Measurements from ENCODE around the gene RPIA. TPM values are rescaled to one million over a fixed set of nuclear protein-coding genes. Genes with fewer than 3 reads are reported as not detected.

Gene RPIA
- total RNA-seq, 2 donors from 2014 or later, result 8.2 to 12.2 TPM

GRCh38 chr2:88737385-88737784 is 45.9 kb downstream of the RPIA start:
- TF ChIP-seq POLR2A (IDR thresholded peaks at IDR 0.05), result no peak
- TF ChIP-seq POLR2AphosphoS5 (IDR thresholded peaks at IDR 0.05), result no peak
- TF ChIP-seq CTCF (IDR thresholded peaks at IDR 0.05), result no peak
- Histone ChIP-seq H3K4me3 (no peak overlapping the region), H3K4me1 (replicated peaks) (no peaks in the 10 kb centered on the region), H3K27ac (no peak overlapping the region), H3K9me3 (no peaks in the 10 kb centered on the region), H3K36me3 (no peaks in the 10 kb centered on the region), H3K27me3 (replicated peaks; ENCODE audit: insufficient read depth) (no peaks in the 10 kb centered on the region)
- DNase-seq (ENCODE audit: low spot score), result no peak
- 76% methylated on average over 4 of the region's 4 CpGs for WGBS
- intact Hi-C loops (cut with DNase I), result no loop called here

- no peaks in the 10 kb centered on the region for H3K4me1 ChIP-seq (replicated peaks)
- WGBS, result 86% methylated on average over 3 of the region's 3 CpGs
- H3K27ac ChIP-seq, result no peak overlapping the region
- H3K27me3 ChIP-seq (replicated peaks; ENCODE audit: insufficient read depth), result no peaks in the 10 kb centered on the region
- DNase-seq (ENCODE audit: low spot score), result no peak
- no peaks in the 10 kb centered on the region for H3K9me3 ChIP-seq
- intact Hi-C loops (cut with DNase I), result no loop called here
- H3K4me3 ChIP-seq, result no peak overlapping the region
- TF ChIP-seq CTCF (IDR thresholded peaks at IDR 0.05), result no peak
- TF ChIP-seq POLR2AphosphoS5 (IDR thresholded peaks at IDR 0.05), result no peak
- TF ChIP-seq POLR2A (IDR thresholded peaks at IDR 0.05), result no peak
- no peaks in the 10 kb centered on the region for H3K36me3 ChIP-seq
These were observed 46.8 kb downstream of the RPIA start for GRCh38 chr2:88738271-88738670.

GRCh38 chr2:88739985-88740600 is 48.6 kb downstream of the RPIA start:
- peak; percentile 34 for DNase-seq (ENCODE audit: low spot score)
- Histone ChIP-seq H3K36me3 (no peaks in the 10 kb centered on the region), H3K27me3 (replicated peaks; ENCODE audit: insufficient read depth) (no peaks in the 10 kb centered on the region), H3K4me3 (no peak overlapping the region), H3K4me1 (replicated peaks) (no peaks in the 10 kb centered on the region), H3K9me3 (no peaks in the 10 kb centered on the region), H3K27ac (no peak overlapping the region)
- TF ChIP-seq POLR2A (IDR thresholded peaks at IDR 0.05), result no peak
- TF ChIP-seq POLR2AphosphoS5 (IDR thresholded peaks at IDR 0.05), result no peak
- TF ChIP-seq CTCF (IDR thresholded peaks at IDR 0.05), result peak; percentile 72 to 82 (median 76)
- WGBS, result 49% methylated on average over 7 of the region's 7 CpGs
- intact Hi-C loops (cut with DNase I), result no loop called here

GRCh38 chr2:88746929-88747490 is 55.5 kb downstream of the RPIA start:
- no peak overlapping the region for H3K4me3 ChIP-seq
- no peak for TF ChIP-seq POLR2A (IDR thresholded peaks at IDR 0.05)
- TF ChIP-seq POLR2AphosphoS5 (IDR thresholded peaks at IDR 0.05), result no peak
- TF ChIP-seq CTCF (IDR thresholded peaks at IDR 0.05), result no peak
- no peak overlapping the region for H3K27ac ChIP-seq
- no peaks in the 10 kb centered on the region for H3K9me3 ChIP-seq
- no peaks in the 10 kb centered on the region for H3K4me1 ChIP-seq (replicated peaks)
- H3K36me3 ChIP-seq, result no peaks in the 10 kb centered on the region
- no peaks in the 10 kb centered on the region for H3K27me3 ChIP-seq (replicated peaks; ENCODE audit: insufficient read depth)
- 99% methylated on average over 6 of the region's 6 CpGs for WGBS
- intact Hi-C loops (cut with DNase I), result no loop called here
- DNase-seq (ENCODE audit: low spot score), result no peak

- no peaks in the 10 kb centered on the region for H3K36me3 ChIP-seq
- WGBS, result 75% methylated on average over 2 of the region's 2 CpGs
- TF ChIP-seq POLR2A (IDR thresholded peaks at IDR 0.05), result no peak
- TF ChIP-seq POLR2AphosphoS5 (IDR thresholded peaks at IDR 0.05), result no peak
- no peak for TF ChIP-seq CTCF (IDR thresholded peaks at IDR 0.05)
- no peak overlapping the region for H3K4me3 ChIP-seq
- H3K27ac ChIP-seq, result no peak overlapping the region
- no peak for DNase-seq (ENCODE audit: low spot score)
- H3K9me3 ChIP-seq, result no peaks in the 10 kb centered on the region
- intact Hi-C loops (cut with DNase I), result no loop called here
- no peaks in the 10 kb centered on the region for H3K27me3 ChIP-seq (replicated peaks; ENCODE audit: insufficient read depth)
- H3K4me1 ChIP-seq (replicated peaks), result no peaks in the 10 kb centered on the region
These were observed 56.5 kb downstream of the RPIA start for GRCh38 chr2:88747990-88748389.
